Muscle of back (tissue), 11 donors: ENCODE measurements around the gene GDF2. TPM values are rescaled to one million over a fixed set of nuclear protein-coding genes. Genes with fewer than 3 reads are reported as not detected.

Source experiments
- DNase-seq, 3 donors: peaks; one replicate each; pipeline versions ENCODE4 v3.0.0 to v3.0.0-alpha.2; 2013
- polyA plus RNA-seq, 10 donors: library from polyadenylated mRNA; unstranded; fragments of 120-200 nt; gene quantifications; one replicate each; pipeline ENCODE4 v1.2.1, GENCODE V29; 2013; ENCODE audit not compliant: insufficient read length in 10 of 10

Gene GDF2
- polyA plus RNA-seq, 10 donors, result not detected

GRCh38 chr10:47367646-47368045 lies 45.4 kb downstream of the GDF2 start:
- DNase-seq, result no peak

GRCh38 chr10:47368431-47369180 lies 46.4 kb downstream of the GDF2 start:
- no peak for DNase-seq

- no peak for DNase-seq
Measured at GRCh38 chr10:47369251-47369894, 47.1 kb downstream of the GDF2 start.

- DNase-seq, result no peak
Measured at GRCh38 chr10:47370015-47370767, 47.9 kb downstream of the GDF2 start.

GRCh38 chr10:47370878-47371277 lies 48.6 kb downstream of the GDF2 start:
- no peak for DNase-seq

GRCh38 chr10:47371629-47372485 lies 49.6 kb downstream of the GDF2 start:
- DNase-seq, result no peak

GRCh38 chr10:47372726-47373125 lies 50.5 kb downstream of the GDF2 start:
- no peak for DNase-seq

GRCh38 chr10:47374611-47375536 lies 52.6 kb downstream of the GDF2 start:
- peak in 1 of 3 donors; percentile 68 for DNase-seq

- no peak for DNase-seq
Measured at GRCh38 chr10:47376522-47377220, 54.4 kb downstream of the GDF2 start.

Other genes starting within 250 kb of the GDF2 start
- gene GDF10, start 22.3 kb upstream of the GDF2 start, polyA plus RNA-seq, result 1 to 10 TPM in 8 of 10 donors, under 1 TPM in 2; 0.55 to 3.5 (median 1.9) TPM
- under 1 TPM in 7 of 10 donors, not detected in 3; 0.04 to 0.13 (median 0.05) TPM for gene RBP3, start 25.9 kb downstream of the GDF2 start, polyA plus RNA-seq
- gene ZNF488, start 61.8 kb downstream of the GDF2 start, polyA plus RNA-seq, result 1 to 10 TPM; 3.1 to 4.5 (median 3.7) TPM
- 1 to 10 TPM in 2 of 10 donors, under 1 TPM in 5, not detected in 3; 0.10 to 3.5 (median 0.26) TPM for gene ANXA8, start 161.7 kb downstream of the GDF2 start, polyA plus RNA-seq
- not detected for gene FAM25G, start 169.2 kb downstream of the GDF2 start, polyA plus RNA-seq
- 10 to 100 TPM in 4 of 10 donors, 1 to 10 TPM in 6; 1.5 to 24.5 (median 6.1) TPM for gene AGAP9, start 201.2 kb downstream of the GDF2 start, polyA plus RNA-seq